ENCODE measurements around the gene MEGF9.

- no peak for TF ChIP-seq CTCF (IDR thresholded peaks at IDR 0.05; ENCODE audit: insufficient read depth, low read length, poor library complexity, severe bottlenecking)
- no peak for TF ChIP-seq EZH2phosphoT487 (conservative IDR thresholded peaks at IDR 0.05; ENCODE audit: low read length)
These were observed 27.4 kb upstream of the MEGF9 start for GRCh38 chr9:120741701-120742100.

Data from SU-DHL-6 (cell line).